NB4 (cell line): ENCODE results near the gene SEMA3C.

ENCODE experiments used
- CTCF ChIP-seq: IDR thresholded peaks from one replicate; pipeline ENCODE4 v1.5.1; 2012; ENCODE audit warnings: low read depth, low read length
- MYC ChIP-seq: IDR thresholded peaks from 2 replicates; pipeline ENCODE4 v1.6.1; 2011; ENCODE audit warnings: low read depth, low read length
- POLR2A ChIP-seq: IDR thresholded peaks from 2 replicates; pipeline ENCODE4 v1.6.1; 2011; ENCODE audit warnings: mild to moderate bottlenecking; ENCODE audit not compliant: insufficient read length; ENCODE audit errors: extremely low read depth

- TF ChIP-seq CTCF (no peak), POLR2A (no peak), MYC (no peak)
Observed at GRCh38 chr7:80781561-80781979, 137.3 kb downstream of the SEMA3C start.
